H1 (cell line): ENCODE data around the gene RAD52.

Source experiments
- EP300 ChIP-seq, 2 experiments: IDR thresholded peaks; 1 replicate in 1 of 2; 2 replicates in 1 of 2; pipeline ENCODE4 v1.6.1; 2011 to 2012; ENCODE audit warnings: low read depth in 2 of 2, low read length in 2 of 2, mild to moderate bottlenecking in 2 of 2, borderline replicate concordance in 1 of 2, inconsistent platforms in 1 of 2, moderate library complexity in 1 of 2
- JUN ChIP-seq: IDR thresholded peaks from 2 replicates; pipeline ENCODE4 v1.6.1; 2011; ENCODE audit warnings: low read depth, mild to moderate bottlenecking, improper control_type of control experiment, low read length
- POLR2A ChIP-seq, 2 experiments: IDR thresholded peaks; 1 replicate in 1 of 2; 2 replicates in 1 of 2; pipeline ENCODE4 v1.6.1; 2011; ENCODE audit warnings: low read depth in 2 of 2, low read length in 2 of 2, mild to moderate bottlenecking in 2 of 2; ENCODE audit errors: control extremely low read depth in 1 of 2
- SIRT6 ChIP-seq: IDR thresholded peaks from one replicate; pipeline ENCODE4 v1.7.1; 2012; ENCODE audit warnings: low read length, inconsistent platforms
- SP2 ChIP-seq: IDR thresholded peaks from 2 replicates; pipeline ENCODE4 v1.6.1; 2012; ENCODE audit warnings: mild to moderate bottlenecking, low read length, inconsistent platforms
- TAF1 ChIP-seq: IDR thresholded peaks from 2 replicates; pipeline ENCODE4 v1.6.1; 2011; ENCODE audit warnings: mild to moderate bottlenecking, low read depth, low read length
- TF ChIP-seq, protein P1 (sequence below), 3 experiments: IDR thresholded peaks; 1 replicate in 2 of 3; 2 replicates in 1 of 3; pipeline versions ENCODE4 v1.5.1 to v1.6.1; 2011; ENCODE audit warnings: low read length in 3 of 3, mild to moderate bottlenecking in 3 of 3, inconsistent platforms in 2 of 3, low read depth in 1 of 3, moderate library complexity in 1 of 3; ENCODE audit not compliant: insufficient read depth in 1 of 3; ENCODE audit errors: control extremely low read depth in 1 of 3
- TF ChIP-seq, protein P2 (sequence below): IDR thresholded peaks from 2 replicates; pipeline ENCODE4 v1.6.1; 2011; ENCODE audit warnings: low read length, improper control_type of control experiment

- TF ChIP-seq EP300 (IDR thresholded peaks at IDR 0.05; ENCODE audit: borderline replicate concordance in 1 of 2, low read depth in 2 of 2, low read length in 2 of 2) (no peak), SP2 (no peak), POLR2A (IDR thresholded peaks at IDR 0.05; ENCODE audit: control extremely low read depth in 1 of 2, low read depth in 2 of 2, low read length in 2 of 2) (no peak), TAF1 (no peak), SIRT6 (no peak), JUN (no peak)
- TF ChIP-seq, protein P1, sequence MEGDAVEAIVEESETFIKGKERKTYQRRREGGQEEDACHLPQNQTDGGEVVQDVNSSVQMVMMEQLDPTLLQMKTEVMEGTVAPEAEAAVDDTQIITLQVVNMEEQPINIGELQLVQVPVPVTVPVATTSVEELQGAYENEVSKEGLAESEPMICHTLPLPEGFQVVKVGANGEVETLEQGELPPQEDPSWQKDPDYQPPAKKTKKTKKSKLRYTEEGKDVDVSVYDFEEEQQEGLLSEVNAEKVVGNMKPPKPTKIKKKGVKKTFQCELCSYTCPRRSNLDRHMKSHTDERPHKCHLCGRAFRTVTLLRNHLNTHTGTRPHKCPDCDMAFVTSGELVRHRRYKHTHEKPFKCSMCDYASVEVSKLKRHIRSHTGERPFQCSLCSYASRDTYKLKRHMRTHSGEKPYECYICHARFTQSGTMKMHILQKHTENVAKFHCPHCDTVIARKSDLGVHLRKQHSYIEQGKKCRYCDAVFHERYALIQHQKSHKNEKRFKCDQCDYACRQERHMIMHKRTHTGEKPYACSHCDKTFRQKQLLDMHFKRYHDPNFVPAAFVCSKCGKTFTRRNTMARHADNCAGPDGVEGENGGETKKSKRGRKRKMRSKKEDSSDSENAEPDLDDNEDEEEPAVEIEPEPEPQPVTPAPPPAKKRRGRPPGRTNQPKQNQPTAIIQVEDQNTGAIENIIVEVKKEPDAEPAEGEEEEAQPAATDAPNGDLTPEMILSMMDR (IDR thresholded peaks at IDR 0.05; ENCODE audit: control extremely low read depth in 1 of 3, insufficient read depth in 1 of 3, low read depth in 1 of 3, low read length in 3 of 3): no peak
- TF ChIP-seq, protein P2, sequence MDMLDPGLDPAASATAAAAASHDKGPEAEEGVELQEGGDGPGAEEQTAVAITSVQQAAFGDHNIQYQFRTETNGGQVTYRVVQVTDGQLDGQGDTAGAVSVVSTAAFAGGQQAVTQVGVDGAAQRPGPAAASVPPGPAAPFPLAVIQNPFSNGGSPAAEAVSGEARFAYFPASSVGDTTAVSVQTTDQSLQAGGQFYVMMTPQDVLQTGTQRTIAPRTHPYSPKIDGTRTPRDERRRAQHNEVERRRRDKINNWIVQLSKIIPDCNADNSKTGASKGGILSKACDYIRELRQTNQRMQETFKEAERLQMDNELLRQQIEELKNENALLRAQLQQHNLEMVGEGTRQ: no peak
Measured at GRCh38 chr12:926641-927040, 22.9 kb downstream of the RAD52 start.
